ENCODE results near the gene ICAM3.

Gene ICAM3

DNA sequence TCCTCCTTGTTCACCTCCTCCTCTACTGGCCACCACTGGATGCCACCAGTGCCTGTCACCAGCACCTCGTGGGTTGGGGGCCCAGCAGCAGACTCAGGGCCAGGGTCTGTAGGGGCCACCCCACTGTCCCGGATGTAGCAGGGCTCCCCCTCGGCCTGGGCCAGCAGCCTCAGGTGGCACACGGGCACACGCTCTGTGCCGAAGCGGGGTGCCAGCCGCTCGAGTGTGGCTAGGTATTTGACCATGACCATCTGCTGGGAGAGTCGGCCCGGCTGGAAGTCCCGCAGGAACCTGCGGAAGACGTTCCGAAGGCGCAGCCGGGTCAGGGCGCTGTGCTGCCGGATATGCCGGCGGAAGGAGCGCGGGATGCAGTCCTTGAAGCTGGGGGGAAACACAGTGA, 26.1 kb upstream of the ICAM3 start:
- H3K9me3 ChIP-seq (ENCODE audit: insufficient read depth, low read depth, low read length) = peaks cover 4% of the 10 kb centered on the region
- peaks cover 61 to 70% of the 10 kb centered on the region in 2 experiments for H3K36me3 ChIP-seq (ENCODE audit: control insufficient read depth in 1 of 2, insufficient read depth in 2 of 2, low read length in 2 of 2)
- no peaks in the 10 kb centered on the region for H3K79me1 ChIP-seq (ENCODE audit: low read length)
- H3K4me3 ChIP-seq (ENCODE audit: low read depth, low read length) = no peak overlapping the region
- H2BK120ac ChIP-seq (ENCODE audit: insufficient read depth, low read length, poor library complexity) = no peak overlapping the region
- H3K18ac ChIP-seq (ENCODE audit: low read length) = no peak overlapping the region
- H3K9ac ChIP-seq (ENCODE audit: low read length) = no peak overlapping the region
- no peak overlapping the region for H2AFZ ChIP-seq (ENCODE audit: insufficient read depth, low read length, poor library complexity)
- no peak overlapping the region for H4K12ac ChIP-seq (ENCODE audit: low read depth, low read length)
- no peak overlapping the region for H3K23ac ChIP-seq (ENCODE audit: low read length)
- no CpG with 5 or more reads among the region's 23 CpGs for WGBS (ENCODE audit: extremely low coverage, insufficient coverage, insufficient read length)
- no peak overlapping the region for H3K4ac ChIP-seq (ENCODE audit: low read depth, low read length)
- no peak overlapping the region for H3K4me2 ChIP-seq (ENCODE audit: low read length)
- no peak overlapping the region for H3K27ac ChIP-seq (ENCODE audit: low read depth, low read length)
- H3K79me2 ChIP-seq (ENCODE audit: control insufficient read depth, insufficient read depth, low read length, poor library complexity) = no peaks in the 10 kb centered on the region
- H4K8ac ChIP-seq (ENCODE audit: low read depth, low read length) = no peak overlapping the region
- no peak for DNase-seq
- H2BK12ac ChIP-seq (ENCODE audit: low read length) = no peak overlapping the region
- H3K4me1 ChIP-seq (ENCODE audit: control insufficient read depth in 1 of 2, insufficient read depth in 2 of 2, low read length in 2 of 2) = no peaks in the 10 kb centered on the region
- no peaks in the 10 kb centered on the region for H3K27me3 ChIP-seq (ENCODE audit: insufficient read depth, low read length)
- no peak overlapping the region for H3K14ac ChIP-seq (ENCODE audit: low read length)
- no peak overlapping the region for H4K91ac ChIP-seq (ENCODE audit: low read depth, low read length)
- H2BK5ac ChIP-seq (ENCODE audit: low read depth, low read length, poor library complexity) = no peak overlapping the region
- no peak overlapping the region for H2AK5ac ChIP-seq (ENCODE audit: low read length)

DNA sequence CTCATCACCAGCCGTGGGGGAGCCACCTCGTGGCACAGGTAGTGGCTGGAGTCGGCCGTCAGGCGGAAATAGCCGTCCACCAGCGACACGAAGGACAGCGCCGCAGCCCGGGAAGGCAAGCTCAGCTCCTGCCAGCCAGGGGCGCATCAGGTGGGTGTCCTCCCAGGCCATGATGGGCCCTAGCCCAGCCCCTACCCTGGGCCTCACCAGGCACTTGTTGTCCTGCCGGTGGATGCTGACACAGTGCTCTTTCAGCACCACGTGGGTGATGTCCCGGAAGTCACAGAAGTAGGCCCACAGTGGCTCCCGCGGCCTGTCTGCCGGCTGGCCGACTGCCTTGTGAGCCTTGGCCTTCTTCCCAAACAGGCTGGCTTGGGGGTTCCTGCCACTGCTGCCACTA, 25.2 kb upstream of the ICAM3 start:
- Histone ChIP-seq H3K4me3 (ENCODE audit: low read depth, low read length) (no peak overlapping the region), H3K18ac (ENCODE audit: low read length) (no peak overlapping the region), H3K9me3 (ENCODE audit: insufficient read depth, low read depth, low read length) (peaks cover 4% of the 10 kb centered on the region), H2BK5ac (ENCODE audit: low read depth, low read length, poor library complexity) (no peak overlapping the region), H3K27me3 (ENCODE audit: insufficient read depth, low read length) (no peaks in the 10 kb centered on the region), H3K14ac (ENCODE audit: low read length) (no peak overlapping the region), H3K27ac (ENCODE audit: low read depth, low read length) (no peak overlapping the region), H4K12ac (ENCODE audit: low read depth, low read length) (no peak overlapping the region), H3K79me1 (ENCODE audit: low read length) (no peaks in the 10 kb centered on the region), H3K23ac (ENCODE audit: low read length) (no peak overlapping the region), H3K9ac (ENCODE audit: low read length) (no peak overlapping the region), H2BK120ac (ENCODE audit: insufficient read depth, low read length, poor library complexity) (no peak overlapping the region), H3K79me2 (ENCODE audit: control insufficient read depth, insufficient read depth, low read length, poor library complexity) (no peaks in the 10 kb centered on the region), H3K4me1 (ENCODE audit: control insufficient read depth in 1 of 2, insufficient read depth in 2 of 2, low read length in 2 of 2) (no peaks in the 10 kb centered on the region), H3K4me2 (ENCODE audit: low read length) (no peak overlapping the region), H2AK5ac (ENCODE audit: low read length) (no peak overlapping the region), H2AFZ (ENCODE audit: insufficient read depth, low read length, poor library complexity) (no peak overlapping the region), H3K36me3 (ENCODE audit: control insufficient read depth in 1 of 2, insufficient read depth in 2 of 2, low read length in 2 of 2) (peaks cover 63 to 70% of the 10 kb centered on the region in 2 experiments), H3K4ac (ENCODE audit: low read depth, low read length) (no peak overlapping the region), H4K91ac (ENCODE audit: low read depth, low read length) (no peak overlapping the region), H2BK12ac (ENCODE audit: low read length) (no peak overlapping the region), H4K8ac (ENCODE audit: low read depth, low read length) (no peak overlapping the region)
- DNase-seq = no peak
- no CpG with 5 or more reads among the region's 19 CpGs for WGBS (ENCODE audit: extremely low coverage, insufficient coverage, insufficient read length)

DNA sequence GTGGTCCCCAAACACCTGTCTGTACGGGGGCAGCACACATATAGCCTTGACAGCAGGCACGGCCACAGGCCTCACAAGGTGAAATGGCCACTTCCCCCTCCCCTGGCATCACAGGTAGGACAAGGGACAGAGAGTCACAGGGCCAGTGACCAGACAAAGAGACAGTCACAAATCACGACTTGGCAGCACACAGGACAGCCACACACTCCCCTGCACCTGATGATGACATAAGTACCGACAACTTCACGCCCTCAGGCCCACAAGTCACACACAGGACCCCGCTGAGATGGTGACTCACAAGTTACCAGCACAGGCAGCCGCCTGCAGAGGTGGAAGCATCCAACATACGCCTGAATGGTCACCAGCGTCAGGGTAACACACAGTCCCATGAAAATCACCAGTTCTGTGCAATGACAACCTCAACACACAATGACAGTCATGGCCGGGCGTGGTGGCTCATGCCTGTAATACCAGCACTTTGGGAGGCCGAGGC, 24.4 kb upstream of the ICAM3 start:
- H2BK5ac ChIP-seq (ENCODE audit: low read depth, low read length, poor library complexity) = no peak overlapping the region
- H3K9me3 ChIP-seq (ENCODE audit: insufficient read depth, low read depth, low read length) = peaks cover 4% of the 10 kb centered on the region
- no peak overlapping the region for H3K9ac ChIP-seq (ENCODE audit: low read length)
- no peaks in the 10 kb centered on the region for H3K79me2 ChIP-seq (ENCODE audit: control insufficient read depth, insufficient read depth, low read length, poor library complexity)
- H4K12ac ChIP-seq (ENCODE audit: low read depth, low read length) = no peak overlapping the region
- WGBS (ENCODE audit: extremely low coverage, insufficient coverage, insufficient read length) = no CpG with 5 or more reads among the region's 12 CpGs
- H3K27me3 ChIP-seq (ENCODE audit: insufficient read depth, low read length) = no peaks in the 10 kb centered on the region
- no peak overlapping the region for H3K23ac ChIP-seq (ENCODE audit: low read length)
- H3K14ac ChIP-seq (ENCODE audit: low read length) = no peak overlapping the region
- H4K8ac ChIP-seq (ENCODE audit: low read depth, low read length) = no peak overlapping the region
- no peaks in the 10 kb centered on the region for H3K4me1 ChIP-seq (ENCODE audit: control insufficient read depth in 1 of 2, insufficient read depth in 2 of 2, low read length in 2 of 2)
- H2BK120ac ChIP-seq (ENCODE audit: insufficient read depth, low read length, poor library complexity) = no peak overlapping the region
- no peak overlapping the region for H2BK12ac ChIP-seq (ENCODE audit: low read length)
- H3K4me2 ChIP-seq (ENCODE audit: low read length) = no peak overlapping the region
- H3K79me1 ChIP-seq (ENCODE audit: low read length) = no peaks in the 10 kb centered on the region
- no peak overlapping the region for H3K4ac ChIP-seq (ENCODE audit: low read depth, low read length)
- H3K36me3 ChIP-seq (ENCODE audit: control insufficient read depth in 1 of 2, insufficient read depth in 2 of 2, low read length in 2 of 2) = peaks cover 65 to 70% of the 10 kb centered on the region in 2 experiments
- H2AK5ac ChIP-seq (ENCODE audit: low read length) = no peak overlapping the region
- H3K27ac ChIP-seq (ENCODE audit: low read depth, low read length) = no peak overlapping the region
- H2AFZ ChIP-seq (ENCODE audit: insufficient read depth, low read length, poor library complexity) = no peak overlapping the region
- no peak overlapping the region for H4K91ac ChIP-seq (ENCODE audit: low read depth, low read length)
- H3K4me3 ChIP-seq (ENCODE audit: low read depth, low read length) = no peak overlapping the region
- H3K18ac ChIP-seq (ENCODE audit: low read length) = no peak overlapping the region
- DNase-seq = peak; percentile 29 to 73

DNA sequence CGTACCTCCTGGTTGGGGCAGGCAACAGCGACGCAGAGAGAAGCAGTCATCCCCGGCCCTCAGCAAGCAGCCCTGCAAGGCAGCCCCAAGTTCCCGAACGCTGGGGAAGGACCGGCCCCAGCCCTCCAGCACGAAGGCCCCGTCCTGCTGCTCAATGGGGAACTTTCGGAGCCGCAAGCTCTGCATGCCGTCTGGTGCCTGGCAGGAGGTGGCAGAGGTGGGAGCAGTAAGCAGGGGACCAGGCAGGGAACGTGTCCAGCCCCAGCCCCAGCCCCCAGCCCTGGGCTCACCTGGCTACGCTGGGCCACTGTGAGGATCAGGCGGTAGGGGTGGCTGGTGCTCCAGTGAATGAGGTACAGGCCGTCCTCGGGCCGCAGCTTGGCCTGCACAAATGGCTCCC, 22.8 kb upstream of the ICAM3 start:
- H3K4me1 ChIP-seq (ENCODE audit: control insufficient read depth in 1 of 2, insufficient read depth in 2 of 2, low read length in 2 of 2) = no peaks in the 10 kb centered on the region
- H3K79me2 ChIP-seq (ENCODE audit: control insufficient read depth, insufficient read depth, low read length, poor library complexity) = no peaks in the 10 kb centered on the region
- no CpG with 5 or more reads among the region's 18 CpGs for WGBS (ENCODE audit: extremely low coverage, insufficient coverage, insufficient read length)
- H3K14ac ChIP-seq (ENCODE audit: low read length) = no peak overlapping the region
- no peaks in the 10 kb centered on the region for H3K27me3 ChIP-seq (ENCODE audit: insufficient read depth, low read length)
- H3K27ac ChIP-seq (ENCODE audit: low read depth, low read length) = no peak overlapping the region
- no peak overlapping the region for H3K23ac ChIP-seq (ENCODE audit: low read length)
- peak overlapping the region; percentile 34 for H3K4me3 ChIP-seq (ENCODE audit: low read depth, low read length)
- H3K18ac ChIP-seq (ENCODE audit: low read length) = no peak overlapping the region
- no peak overlapping the region for H2BK12ac ChIP-seq (ENCODE audit: low read length)
- H4K91ac ChIP-seq (ENCODE audit: low read depth, low read length) = no peak overlapping the region
- peaks cover 3% of the 10 kb centered on the region for H3K9me3 ChIP-seq (ENCODE audit: insufficient read depth, low read depth, low read length)
- H3K79me1 ChIP-seq (ENCODE audit: low read length) = no peaks in the 10 kb centered on the region
- H3K9ac ChIP-seq (ENCODE audit: low read length) = no peak overlapping the region
- H4K8ac ChIP-seq (ENCODE audit: low read depth, low read length) = no peak overlapping the region
- H4K12ac ChIP-seq (ENCODE audit: low read depth, low read length) = no peak overlapping the region
- H3K4me2 ChIP-seq (ENCODE audit: low read length) = no peak overlapping the region
- peaks cover 64 to 72% of the 10 kb centered on the region in 2 experiments for H3K36me3 ChIP-seq (ENCODE audit: control insufficient read depth in 1 of 2, insufficient read depth in 2 of 2, low read length in 2 of 2)
- no peak overlapping the region for H2AFZ ChIP-seq (ENCODE audit: insufficient read depth, low read length, poor library complexity)
- DNase-seq = no peak
- no peak overlapping the region for H2BK120ac ChIP-seq (ENCODE audit: insufficient read depth, low read length, poor library complexity)
- H2BK5ac ChIP-seq (ENCODE audit: low read depth, low read length, poor library complexity) = no peak overlapping the region
- no peak overlapping the region for H2AK5ac ChIP-seq (ENCODE audit: low read length)
- no peak overlapping the region for H3K4ac ChIP-seq (ENCODE audit: low read depth, low read length)

All from trophoblast cell (in vitro differentiated cells and primary cell).